PFSK-1 (cell line): ENCODE results near the gene RPRD2.
A peak's percentile ranks its signal among the peaks of the same experiment; 100 is the strongest.

ENCODE experiments used
- FOXP2 ChIP-seq: optimal IDR thresholded peaks from 2 replicates; pipeline ENCODE3; 2011; ENCODE audit warnings: borderline replicate concordance, control low read depth, inconsistent platforms; ENCODE audit not compliant: insufficient read depth; ENCODE audit errors: extremely low read length, extremely low read depth
- POLR2AphosphoS5 ChIP-seq: IDR thresholded peaks from 2 replicates; pipeline ENCODE4 v1.6.1; 2012; ENCODE audit warnings: low read depth, mild to moderate bottlenecking, control low read depth, low read length, moderate library complexity
- SIN3A ChIP-seq: IDR thresholded peaks from 2 replicates; pipeline ENCODE4 v1.6.1; 2012; ENCODE audit warnings: mild to moderate bottlenecking, low read length, moderate library complexity, borderline replicate concordance; ENCODE audit not compliant: insufficient read depth
- TAF1 ChIP-seq: IDR thresholded peaks from 2 replicates; pipeline ENCODE4 v1.6.1; 2012; ENCODE audit warnings: low read length, control low read depth, borderline replicate concordance; ENCODE audit not compliant: insufficient read depth
- TF ChIP-seq, protein P1 (sequence below), 2 experiments: IDR thresholded peaks; 2 replicates each; pipeline versions ENCODE4 v1.6.1 to v1.8.0; 2011 to 2012; ENCODE audit warnings: low read depth in 2 of 2, low read length in 2 of 2, control low read depth in 1 of 2, inconsistent platforms in 1 of 2, mild to moderate bottlenecking in 1 of 2, moderate library complexity in 1 of 2; ENCODE audit not compliant: insufficient read depth in 1 of 2

RPRD2 gene

DNA sequence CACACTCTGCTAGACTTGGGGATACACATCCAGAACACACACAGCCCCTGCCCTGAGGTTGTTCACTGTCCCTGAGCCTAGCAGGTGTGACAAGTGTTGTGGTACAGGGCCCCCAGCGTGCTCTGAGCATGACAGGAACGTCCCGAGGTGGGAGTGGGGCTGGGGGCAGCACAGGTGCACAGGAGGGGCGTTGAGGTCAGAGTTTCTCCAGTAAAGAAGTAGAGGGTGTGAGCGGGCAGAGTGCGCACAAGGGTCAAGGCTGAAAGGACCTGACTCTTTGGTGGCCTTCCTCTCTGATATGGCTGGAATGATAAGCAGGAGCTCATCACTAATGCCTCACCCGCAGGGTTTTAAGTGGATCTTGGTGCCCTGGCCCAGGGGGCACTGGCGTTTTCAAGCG lies 150.3 kb downstream of the RPRD2 start:
- TF ChIP-seq FOXP2 (no peak), TAF1 (no peak)

DNA sequence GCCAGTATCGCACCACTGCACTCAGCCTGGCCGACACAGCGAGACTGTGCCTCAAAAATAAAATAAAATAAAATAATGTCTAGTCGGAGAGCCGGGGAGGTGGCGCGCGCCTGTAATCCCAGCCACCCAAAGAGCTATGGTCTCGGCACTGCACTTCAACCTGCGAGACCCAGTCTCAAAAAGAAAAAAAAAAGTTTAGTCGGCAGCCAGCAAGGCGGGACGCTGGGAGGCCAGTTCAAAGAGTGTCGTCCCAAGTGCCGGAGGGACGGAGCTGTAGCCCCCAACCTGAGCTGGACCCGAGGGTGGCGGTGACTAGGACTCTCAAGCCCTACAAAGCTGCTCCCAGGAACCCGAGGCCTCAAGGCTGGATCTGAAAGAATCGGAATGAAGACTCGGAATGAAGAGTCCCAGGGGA lies 151.0 kb downstream of the RPRD2 start:
- TF ChIP-seq TAF1: no peak
- TF ChIP-seq, protein P1, sequence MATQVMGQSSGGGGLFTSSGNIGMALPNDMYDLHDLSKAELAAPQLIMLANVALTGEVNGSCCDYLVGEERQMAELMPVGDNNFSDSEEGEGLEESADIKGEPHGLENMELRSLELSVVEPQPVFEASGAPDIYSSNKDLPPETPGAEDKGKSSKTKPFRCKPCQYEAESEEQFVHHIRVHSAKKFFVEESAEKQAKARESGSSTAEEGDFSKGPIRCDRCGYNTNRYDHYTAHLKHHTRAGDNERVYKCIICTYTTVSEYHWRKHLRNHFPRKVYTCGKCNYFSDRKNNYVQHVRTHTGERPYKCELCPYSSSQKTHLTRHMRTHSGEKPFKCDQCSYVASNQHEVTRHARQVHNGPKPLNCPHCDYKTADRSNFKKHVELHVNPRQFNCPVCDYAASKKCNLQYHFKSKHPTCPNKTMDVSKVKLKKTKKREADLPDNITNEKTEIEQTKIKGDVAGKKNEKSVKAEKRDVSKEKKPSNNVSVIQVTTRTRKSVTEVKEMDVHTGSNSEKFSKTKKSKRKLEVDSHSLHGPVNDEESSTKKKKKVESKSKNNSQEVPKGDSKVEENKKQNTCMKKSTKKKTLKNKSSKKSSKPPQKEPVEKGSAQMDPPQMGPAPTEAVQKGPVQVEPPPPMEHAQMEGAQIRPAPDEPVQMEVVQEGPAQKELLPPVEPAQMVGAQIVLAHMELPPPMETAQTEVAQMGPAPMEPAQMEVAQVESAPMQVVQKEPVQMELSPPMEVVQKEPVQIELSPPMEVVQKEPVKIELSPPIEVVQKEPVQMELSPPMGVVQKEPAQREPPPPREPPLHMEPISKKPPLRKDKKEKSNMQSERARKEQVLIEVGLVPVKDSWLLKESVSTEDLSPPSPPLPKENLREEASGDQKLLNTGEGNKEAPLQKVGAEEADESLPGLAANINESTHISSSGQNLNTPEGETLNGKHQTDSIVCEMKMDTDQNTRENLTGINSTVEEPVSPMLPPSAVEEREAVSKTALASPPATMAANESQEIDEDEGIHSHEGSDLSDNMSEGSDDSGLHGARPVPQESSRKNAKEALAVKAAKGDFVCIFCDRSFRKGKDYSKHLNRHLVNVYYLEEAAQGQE (IDR thresholded peaks at IDR 0.05; ENCODE audit: insufficient read depth in 1 of 2, low read depth in 2 of 2, low read length in 2 of 2): no peak
- TF ChIP-seq SIN3A: no peak
- TF ChIP-seq FOXP2: no peak
- TF ChIP-seq POLR2AphosphoS5: no peak

DNA sequence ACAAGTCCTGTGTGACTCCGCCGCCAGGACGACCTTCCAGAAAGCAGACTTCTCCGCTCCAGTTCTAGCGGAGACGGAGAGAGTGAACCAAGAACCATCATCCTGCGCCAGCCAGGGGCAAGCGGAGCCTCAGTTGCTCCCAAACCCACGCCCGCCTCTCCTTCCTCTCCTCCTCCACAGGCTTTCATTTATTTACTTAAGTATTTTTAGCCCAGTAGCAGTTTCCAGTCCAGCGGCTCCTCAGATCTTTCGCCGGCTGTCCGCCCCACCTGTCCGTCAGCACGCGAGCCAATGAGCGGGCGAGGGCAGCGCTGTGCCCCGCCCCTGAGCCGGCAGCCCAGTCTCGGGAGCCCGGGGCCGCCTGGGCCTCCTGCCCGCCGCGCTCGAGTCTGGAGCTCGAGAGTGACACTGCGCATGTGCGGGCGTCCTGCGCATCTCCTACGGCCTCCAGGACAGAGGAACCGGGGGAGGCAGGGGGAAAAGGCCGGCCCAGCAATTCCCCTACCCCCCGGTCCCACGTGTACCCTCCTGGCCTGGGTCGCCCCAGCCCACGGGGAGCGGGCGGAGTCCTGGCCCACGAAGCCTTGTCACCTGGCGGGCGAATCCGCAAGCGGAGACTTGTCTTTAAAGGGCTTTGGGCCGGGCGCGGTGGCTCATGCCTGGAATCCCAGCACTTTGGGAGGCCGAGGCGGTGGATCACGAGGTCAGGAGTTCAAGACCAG lies 151.5 kb downstream of the RPRD2 start, which contains the start of gene FALEC:
TSS of gene FALEC (plus strand) at position 425 of the 722 bp plus-strand sequence.
- TF ChIP-seq SIN3A (no peak), TAF1 (no peak), POLR2AphosphoS5 (peak; percentile 44; the same call in 1 of the 2 replicates), FOXP2 (peak; percentile 16)
- TF ChIP-seq, protein P1 (IDR thresholded peaks at IDR 0.05; ENCODE audit: insufficient read depth in 1 of 2, low read depth in 2 of 2, low read length in 2 of 2): no peak

DNA sequence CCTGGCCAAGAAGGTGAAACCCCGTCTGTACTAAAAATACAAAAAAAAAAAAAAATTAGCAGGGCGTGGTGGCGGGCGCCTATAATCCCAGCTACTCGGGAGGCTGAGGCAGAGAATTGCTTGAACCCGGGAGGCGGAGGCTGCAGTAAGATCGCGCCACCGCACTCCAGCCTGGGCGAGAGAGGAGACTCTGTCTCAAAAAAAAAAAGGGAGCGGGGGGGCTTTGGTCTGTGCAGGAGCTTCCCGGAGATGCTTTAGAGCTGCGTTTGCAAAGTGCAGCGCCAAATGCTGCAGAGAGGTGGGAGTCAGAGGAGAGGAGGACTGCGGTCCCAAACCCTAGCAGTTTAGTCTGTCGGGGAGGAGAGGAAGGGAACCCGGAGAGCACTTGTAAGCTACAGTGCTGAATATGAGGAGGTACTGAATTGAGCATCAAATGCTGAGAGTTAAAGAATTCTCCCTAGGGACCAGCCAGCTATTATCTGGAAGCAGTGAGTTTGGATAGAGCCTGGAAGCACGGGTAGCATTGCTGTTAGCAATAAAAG lies 152.2 kb downstream of the RPRD2 start:
- TF ChIP-seq TAF1 (no peak), SIN3A (no peak), FOXP2 (no peak), POLR2AphosphoS5 (no peak)
- TF ChIP-seq, protein P1 (IDR thresholded peaks at IDR 0.05; ENCODE audit: insufficient read depth in 1 of 2, low read depth in 2 of 2, low read length in 2 of 2): no peak

DNA sequence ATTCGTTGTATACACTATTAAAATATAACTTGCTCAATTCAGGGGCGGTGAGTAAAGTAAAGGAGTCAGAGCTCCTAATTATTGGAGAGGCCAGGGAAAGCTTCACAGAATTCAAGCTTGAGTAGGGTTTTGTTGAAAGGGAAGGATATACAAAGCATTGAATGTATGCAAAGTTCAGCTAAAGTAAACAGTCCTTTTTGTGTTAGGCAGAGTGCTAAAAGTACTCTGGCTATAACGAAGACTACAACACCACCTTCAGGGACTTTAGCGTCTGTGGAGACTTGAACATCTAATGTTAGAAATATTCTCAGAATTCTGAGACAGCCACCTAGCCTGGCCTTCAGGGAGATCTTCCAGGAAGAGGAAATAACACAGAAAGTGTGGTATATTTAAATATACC lies 152.7 kb downstream of the RPRD2 start:
- TF ChIP-seq TAF1: no peak
- TF ChIP-seq, protein P1 (IDR thresholded peaks at IDR 0.05; ENCODE audit: insufficient read depth in 1 of 2, low read depth in 2 of 2, low read length in 2 of 2): no peak
